ENCODE results near the gene TCEAL8.

TCEAL8 gene

DNA sequence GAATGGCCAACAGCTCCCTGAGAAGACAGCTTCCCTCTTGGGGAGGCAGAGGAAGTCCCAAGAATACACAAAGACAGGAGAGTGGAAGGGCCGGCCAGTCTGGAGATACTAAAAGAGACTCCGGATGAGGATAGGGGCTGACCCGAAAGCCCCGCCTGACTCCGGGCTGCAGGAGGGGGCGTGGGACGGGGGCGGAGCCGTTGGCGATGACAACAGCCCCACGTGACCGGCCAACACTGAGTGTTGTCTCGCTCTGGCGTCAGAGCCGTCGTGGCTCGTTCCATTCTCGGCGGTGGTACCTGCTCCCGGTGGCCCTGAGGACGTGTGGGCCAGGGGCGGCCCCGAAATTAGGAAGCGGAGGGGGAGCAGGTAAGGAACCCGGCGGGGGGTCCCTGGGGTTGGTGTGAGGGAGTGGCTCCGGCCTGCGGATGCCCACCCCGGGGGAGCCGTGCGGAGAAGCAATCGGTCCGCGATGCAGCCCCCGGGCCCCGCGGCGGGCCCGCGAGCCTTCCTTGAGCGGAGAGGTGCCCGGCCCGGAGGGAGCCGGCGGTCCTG, 40.0 kb downstream of the TCEAL8 start, which contains the start of gene BEX4:
Gene BEX4 (plus strand): TSS at position 239 of the 555 bp plus-strand sequence. CDS start 1,046 bp downstream, outside the sequence.
- DNase-seq: peak; percentile 64 to 81 (median 77)

DNA sequence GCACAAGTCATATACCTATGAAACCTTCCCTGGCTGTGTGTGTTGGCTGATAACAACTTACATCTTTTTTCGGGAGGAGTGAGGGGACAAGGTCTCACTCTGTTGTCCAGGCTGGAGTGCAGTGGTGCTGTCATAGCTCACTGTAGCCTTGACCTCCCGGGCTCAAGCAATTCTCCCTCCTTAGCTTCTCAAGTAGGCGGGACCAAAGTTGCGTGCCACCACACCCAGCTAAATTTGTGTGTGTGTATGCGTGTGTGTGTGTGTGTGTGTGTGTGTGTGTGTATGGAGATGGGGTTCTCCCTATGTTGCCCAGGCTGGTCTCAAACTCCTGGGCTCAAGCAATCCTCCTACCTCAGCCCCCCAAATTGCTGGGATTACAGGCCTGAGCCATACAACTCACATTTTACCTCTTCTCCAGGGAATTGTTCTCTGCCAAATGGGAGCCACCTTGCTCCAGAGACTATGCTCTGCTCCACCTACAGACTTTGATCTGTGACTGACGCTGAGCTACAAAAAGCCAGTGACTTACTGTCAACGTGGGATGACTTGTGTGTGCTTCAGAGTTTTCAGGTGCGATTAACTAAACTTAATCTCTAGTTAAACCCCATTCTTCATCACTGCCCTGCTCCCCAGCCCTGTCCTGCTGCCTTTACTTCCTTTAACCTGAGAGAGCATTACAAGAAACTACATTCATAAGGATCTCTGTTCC, 42.1 kb downstream of the TCEAL8 start:
- no peak for DNase-seq

DNA sequence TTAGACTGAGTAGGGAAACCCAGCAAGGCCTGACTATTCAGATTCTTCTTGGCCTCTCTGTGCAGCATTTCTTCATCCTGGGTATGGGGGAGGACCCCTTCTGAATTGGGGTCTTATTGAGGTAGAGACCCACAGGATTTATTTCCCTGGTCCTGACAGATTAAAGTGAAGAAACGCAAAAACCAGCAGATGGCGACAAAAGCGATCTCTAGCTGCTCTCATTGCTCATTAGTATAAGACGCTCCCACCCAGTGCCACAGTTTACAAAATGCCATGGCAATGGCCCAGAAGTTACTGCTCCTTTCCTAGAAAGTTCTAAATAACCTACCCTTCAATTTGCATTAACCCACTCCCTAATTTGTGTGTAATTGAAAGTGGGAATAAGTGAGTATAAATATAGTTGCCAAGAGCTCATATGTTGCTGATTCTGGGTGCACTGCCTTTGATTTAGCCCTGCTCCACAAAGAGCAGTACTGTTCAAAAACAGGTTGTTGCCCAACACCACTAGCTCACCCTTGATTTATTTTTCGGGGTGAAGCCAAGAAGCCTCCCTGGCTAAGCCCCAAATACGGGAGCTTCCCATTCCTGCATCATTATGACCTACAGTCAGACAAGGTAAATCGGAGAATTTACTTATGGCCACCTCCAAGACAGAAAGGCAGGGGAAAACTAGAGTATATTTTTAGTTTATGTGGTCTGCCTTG, 43.8 kb downstream of the TCEAL8 start:
- DNase-seq: peak in 5 of 6 experiments; percentile 4 to 54 (median 28)

DNA sequence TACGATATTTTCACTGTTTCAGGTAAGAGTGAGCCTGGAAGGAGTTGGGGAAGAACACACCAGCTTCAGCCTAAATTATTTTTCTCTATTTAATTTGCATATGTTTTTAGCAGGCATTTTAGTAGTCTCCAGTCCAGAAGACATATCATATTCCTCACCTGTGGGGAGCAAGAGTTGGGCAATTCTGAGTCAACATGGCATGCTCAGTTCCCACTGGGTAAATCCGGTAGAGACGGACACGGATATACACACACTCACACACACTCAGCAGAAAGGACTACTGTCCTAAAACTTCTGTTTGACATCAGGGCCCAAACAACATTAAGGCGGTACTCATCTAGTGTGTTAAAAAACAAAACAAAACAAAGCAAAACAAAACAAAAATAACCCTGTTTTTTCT, 44.9 kb downstream of the TCEAL8 start:
- no peak for DNase-seq
